ENCODE measurements around the gene KISS1R. TPM values are rescaled to one million over a fixed set of nuclear protein-coding genes. Genes with fewer than 3 reads are reported as not detected.

Gene KISS1R
- polyA plus RNA-seq, 2 of the 4 experiments (the other 2 are of a cell fraction): 0.14 to 0.79 TPM

- Histone ChIP-seq H3K27ac (peak overlapping the region; percentile 98 to 100), H3K4me1 (peaks cover 21% of the 10 kb centered on the region), H3K9me3 (no peaks in the 10 kb centered on the region), H3K4me2 (peak overlapping the region; percentile 78), H3K4me3 (peak overlapping the region; percentile 70)
- ChIA-PET CTCF (no interaction called here), POLR2A (no interaction called here)
- no peak for TF ChIP-seq ZC3H11A (IDR thresholded peaks at IDR 0.05)
- TF ChIP-seq PHF8 (IDR thresholded peaks at IDR 0.05; ENCODE audit: borderline replicate concordance, low read depth): 0 out of 2 replicates have a peak, but pooled peaks have one; percentile 2
- no peak for FAIRE-seq
- ATAC-seq: peak; percentile 14 to 61; a peak in 5 of 6 replicates
- WGBS (ENCODE audit: missing lambda C conversion rate): 0% methylated on average over 2 of the region's 69 CpGs
- no peak for DNase-seq (ENCODE audit: low read depth in 1 of 2, low spot score in 1 of 2)
These were observed 4.7 kb upstream of the KISS1R start for GRCh38 chr19:912181-913079.

GRCh38 chr19:913080-913748 lies 3.9 kb upstream of the KISS1R start, which contains the start of gene R3HDM4:
R3HDM4 (minus strand) TSS chr19:913219; CDS start chr19:913157, 62 bp downstream.
- CTCF ChIA-PET: no interaction called here
- POLR2A ChIA-PET: no interaction called here
- ATAC-seq (peak; percentile 68 to 80), DNase-seq (ENCODE audit: low read depth in 1 of 2, low spot score in 1 of 2) (peak; percentile 54 to 61), FAIRE-seq (no peak)
- peaks cover 26% of the 10 kb centered on the region for H3K4me1 ChIP-seq
- 21% methylated on average over 13 of the region's 76 CpGs for WGBS (ENCODE audit: missing lambda C conversion rate)
- peak within 1 kb of the TSS; percentile 98 to 100 for H3K27ac ChIP-seq
- TF ChIP-seq KDM5A (IDR thresholded peaks at IDR 0.05): no peak
- TF ChIP-seq BCL3 (IDR thresholded peaks at IDR 0.05): peak; percentile 57; the same call in 1 of the 3 replicates
- no peak for TF ChIP-seq TFCP2L1 (CRISPR knock-in tag; IDR thresholded peaks at IDR 0.05)
- TF ChIP-seq HDAC2 (IDR thresholded peaks at IDR 0.05): no peak
- no peak for TF ChIP-seq POLR2AphosphoS2 (conservative IDR thresholded peaks at IDR 0.05; ENCODE audit: low read length)
- no peak for TF ChIP-seq ATOH8 (CRISPR knock-in tag; IDR thresholded peaks at IDR 0.05; ENCODE audit: low read depth)
- peak; percentile 38; the same call in 1 of the 2 replicates for TF ChIP-seq POLR2A (IDR thresholded peaks at IDR 0.05; ENCODE audit: low read length)
- no peak for TF ChIP-seq SMC3 (IDR thresholded peaks at IDR 0.05)
- TF ChIP-seq RFX5 (IDR thresholded peaks at IDR 0.05): no peak
- TF ChIP-seq JUN (IDR thresholded peaks at IDR 0.05): peak; percentile 30 to 81; a peak in 3 of 5 replicates
- peak within 1 kb of the TSS; percentile 70 for H3K4me3 ChIP-seq
- no peaks in the 10 kb centered on the region for H3K9me3 ChIP-seq
- H3K4me2 ChIP-seq: peak within 1 kb of the TSS; percentile 78

- no peaks in the 10 kb centered on the region for H3K9me3 ChIP-seq
These were observed 349 bp upstream of the KISS1R start for GRCh38 chr19:916645-917322.

More at GRCh38 chr19:916645-917322, 349 bp upstream of the KISS1R start:
- ATAC-seq: peak in 1 of 2 experiments; percentile 10; a peak in 3 of 6 replicates
- no peak for DNase-seq (ENCODE audit: low read depth in 1 of 2, low spot score in 1 of 2)
- Histone ChIP-seq H3K4me3 (peak overlapping the region; percentile 49), H3K4me2 (peak overlapping the region; percentile 98), H3K4me1 (peaks cover 11% of the 10 kb centered on the region; the same call in 1 of the 3 replicates), H3K27ac (peak overlapping the region; percentile 63 to 85)
- POLR2A ChIA-PET: no interaction called here
- no peak for FAIRE-seq
- TF ChIP-seq FOSB (CRISPR knock-in tag; IDR thresholded peaks at IDR 0.05) (no peak), CEBPB (IDR thresholded peaks at IDR 0.05) (no peak), NR3C1 (IDR thresholded peaks at IDR 0.05) (no peak), SREBF2 (IDR thresholded peaks at IDR 0.05) (no peak), EP300 (IDR thresholded peaks at IDR 0.05) (no peak), BCL3 (IDR thresholded peaks at IDR 0.05) (no peak), CHD2 (IDR thresholded peaks at IDR 0.05; ENCODE audit: low read length, partially characterized antibody) (no peak), ZSCAN20 (CRISPR knock-in tag; IDR thresholded peaks at IDR 0.05) (no peak), ATOH8 (CRISPR knock-in tag; IDR thresholded peaks at IDR 0.05; ENCODE audit: low read depth) (no peak), PHF8 (IDR thresholded peaks at IDR 0.05; ENCODE audit: borderline replicate concordance, low read depth) (no peak), CTCF (IDR thresholded peaks at IDR 0.05) (no peak), TP53 (CRISPR knock-in tag; IDR thresholded peaks at IDR 0.05) (no peak), ELK1 (IDR thresholded peaks at IDR 0.05; ENCODE audit: low read depth, low read length) (no peak), FOXS1 (CRISPR knock-in tag; IDR thresholded peaks at IDR 0.05) (no peak), CBX8 (IDR thresholded peaks at IDR 0.05) (no peak)
- WGBS (ENCODE audit: missing lambda C conversion rate): 65% methylated on average over 11 of the region's 35 CpGs
- CTCF ChIA-PET: no interaction called here
